Gastroesophageal sphincter (tissue), 3 donors: ENCODE results near the gene CLCNKA.

ENCODE experiments used
- POLR2AphosphoS5 ChIP-seq: sonication (generic); formaldehyde crosslinking; IDR thresholded peaks from one replicate; pipeline ENCODE4 v1.6.1; 2017; ENCODE audit warnings: antibody characterized with exemption
- TF ChIP-seq, protein P1 (sequence below), 4 experiments: fragments of 200-600 bp in 2 of 4; fragments of 450-650 bp in 2 of 4; sonication (generic) in 1 of 4; IDR thresholded peaks; one replicate each; pipeline ENCODE4 v1.5.1; 2017 to 2019; ENCODE audit warnings: antibody characterized with exemption in 4 of 4, mild to moderate bottlenecking in 2 of 4, moderate library complexity in 2 of 4

DNA sequence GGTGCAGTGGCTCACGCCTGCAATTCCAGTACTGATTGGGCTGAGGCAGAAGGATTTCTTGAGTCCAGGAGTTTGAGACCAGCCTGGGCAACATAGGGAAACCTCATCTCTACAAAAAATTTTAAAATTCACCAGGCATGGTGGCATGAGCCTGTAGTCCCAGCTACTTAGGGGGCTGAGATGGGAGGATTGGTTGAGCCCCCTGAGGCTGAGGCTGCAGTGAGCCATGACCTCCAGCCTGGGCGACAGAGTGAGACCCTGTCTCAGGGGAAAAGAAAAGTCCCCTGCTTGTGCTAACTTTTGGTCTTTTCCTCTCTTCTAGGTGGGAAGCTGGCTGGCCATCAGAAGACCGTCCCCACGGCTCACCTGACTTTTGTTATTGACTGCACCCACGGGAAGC, 16.2 kb upstream of the CLCNKA start:
- no peak for TF ChIP-seq POLR2AphosphoS5
- TF ChIP-seq, protein P1, sequence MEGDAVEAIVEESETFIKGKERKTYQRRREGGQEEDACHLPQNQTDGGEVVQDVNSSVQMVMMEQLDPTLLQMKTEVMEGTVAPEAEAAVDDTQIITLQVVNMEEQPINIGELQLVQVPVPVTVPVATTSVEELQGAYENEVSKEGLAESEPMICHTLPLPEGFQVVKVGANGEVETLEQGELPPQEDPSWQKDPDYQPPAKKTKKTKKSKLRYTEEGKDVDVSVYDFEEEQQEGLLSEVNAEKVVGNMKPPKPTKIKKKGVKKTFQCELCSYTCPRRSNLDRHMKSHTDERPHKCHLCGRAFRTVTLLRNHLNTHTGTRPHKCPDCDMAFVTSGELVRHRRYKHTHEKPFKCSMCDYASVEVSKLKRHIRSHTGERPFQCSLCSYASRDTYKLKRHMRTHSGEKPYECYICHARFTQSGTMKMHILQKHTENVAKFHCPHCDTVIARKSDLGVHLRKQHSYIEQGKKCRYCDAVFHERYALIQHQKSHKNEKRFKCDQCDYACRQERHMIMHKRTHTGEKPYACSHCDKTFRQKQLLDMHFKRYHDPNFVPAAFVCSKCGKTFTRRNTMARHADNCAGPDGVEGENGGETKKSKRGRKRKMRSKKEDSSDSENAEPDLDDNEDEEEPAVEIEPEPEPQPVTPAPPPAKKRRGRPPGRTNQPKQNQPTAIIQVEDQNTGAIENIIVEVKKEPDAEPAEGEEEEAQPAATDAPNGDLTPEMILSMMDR (IDR thresholded peaks at IDR 0.05), result no peak
